Measurements from ENCODE around the gene PEX14.

DNA sequence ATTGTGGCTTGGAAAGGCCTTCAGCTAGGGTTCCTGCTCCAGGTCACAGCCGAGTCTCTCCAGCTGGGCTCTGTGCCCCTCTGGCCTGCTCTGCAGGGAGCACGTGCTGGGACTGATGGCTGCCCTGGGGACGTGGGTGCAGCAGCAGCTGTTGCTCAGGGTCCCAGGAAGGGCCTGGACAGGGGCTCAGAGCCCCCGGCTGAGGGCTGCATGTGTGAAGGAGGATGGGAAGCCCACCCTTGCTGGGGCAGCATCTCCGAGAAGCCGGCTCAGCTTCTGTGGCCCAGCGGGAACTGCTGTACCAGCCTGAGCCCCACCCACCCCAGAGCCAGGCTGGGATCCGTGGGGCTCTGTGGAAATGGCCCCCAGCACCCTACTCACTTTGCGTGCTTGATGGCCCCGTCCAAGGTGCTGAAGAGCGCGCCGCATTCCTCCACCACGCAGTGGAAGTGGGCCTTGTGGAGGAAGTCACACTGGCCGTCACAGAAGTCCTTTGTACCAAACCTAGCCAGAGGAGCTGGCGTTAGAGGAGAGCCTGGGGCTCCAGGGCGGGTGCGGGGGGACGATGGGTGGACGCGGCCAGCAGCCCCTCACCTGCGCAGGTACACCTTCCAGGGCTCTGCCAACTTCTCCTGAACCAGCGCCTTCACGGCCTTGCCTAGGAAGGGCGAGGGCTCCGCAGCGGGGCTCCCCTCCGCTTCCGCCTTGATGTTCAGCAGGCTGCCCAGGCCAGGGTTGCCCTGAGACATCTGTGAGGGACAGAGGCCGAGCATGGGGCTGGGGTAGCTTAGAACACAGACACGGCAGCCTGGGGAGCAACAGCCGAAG is 174.2 kb downstream of the PEX14 start:
- TF ChIP-seq, protein P1, sequence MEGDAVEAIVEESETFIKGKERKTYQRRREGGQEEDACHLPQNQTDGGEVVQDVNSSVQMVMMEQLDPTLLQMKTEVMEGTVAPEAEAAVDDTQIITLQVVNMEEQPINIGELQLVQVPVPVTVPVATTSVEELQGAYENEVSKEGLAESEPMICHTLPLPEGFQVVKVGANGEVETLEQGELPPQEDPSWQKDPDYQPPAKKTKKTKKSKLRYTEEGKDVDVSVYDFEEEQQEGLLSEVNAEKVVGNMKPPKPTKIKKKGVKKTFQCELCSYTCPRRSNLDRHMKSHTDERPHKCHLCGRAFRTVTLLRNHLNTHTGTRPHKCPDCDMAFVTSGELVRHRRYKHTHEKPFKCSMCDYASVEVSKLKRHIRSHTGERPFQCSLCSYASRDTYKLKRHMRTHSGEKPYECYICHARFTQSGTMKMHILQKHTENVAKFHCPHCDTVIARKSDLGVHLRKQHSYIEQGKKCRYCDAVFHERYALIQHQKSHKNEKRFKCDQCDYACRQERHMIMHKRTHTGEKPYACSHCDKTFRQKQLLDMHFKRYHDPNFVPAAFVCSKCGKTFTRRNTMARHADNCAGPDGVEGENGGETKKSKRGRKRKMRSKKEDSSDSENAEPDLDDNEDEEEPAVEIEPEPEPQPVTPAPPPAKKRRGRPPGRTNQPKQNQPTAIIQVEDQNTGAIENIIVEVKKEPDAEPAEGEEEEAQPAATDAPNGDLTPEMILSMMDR (IDR thresholded peaks at IDR 0.05) = no peak
- TF ChIP-seq POLR2AphosphoS5 (IDR thresholded peaks at IDR 0.05) (no peak), EP300 (IDR thresholded peaks at IDR 0.05) (no peak)
